NCI-H128 (cell line): Measurements from ENCODE around the gene GDF10.

ENCODE experiments used
- DNase-seq: peaks from one replicate; lab custom pipeline; 2025; ENCODE audit not compliant: unreplicated experiment; lab: John Stamatoyannopoulos, UW

The GDF10 gene

DNA sequence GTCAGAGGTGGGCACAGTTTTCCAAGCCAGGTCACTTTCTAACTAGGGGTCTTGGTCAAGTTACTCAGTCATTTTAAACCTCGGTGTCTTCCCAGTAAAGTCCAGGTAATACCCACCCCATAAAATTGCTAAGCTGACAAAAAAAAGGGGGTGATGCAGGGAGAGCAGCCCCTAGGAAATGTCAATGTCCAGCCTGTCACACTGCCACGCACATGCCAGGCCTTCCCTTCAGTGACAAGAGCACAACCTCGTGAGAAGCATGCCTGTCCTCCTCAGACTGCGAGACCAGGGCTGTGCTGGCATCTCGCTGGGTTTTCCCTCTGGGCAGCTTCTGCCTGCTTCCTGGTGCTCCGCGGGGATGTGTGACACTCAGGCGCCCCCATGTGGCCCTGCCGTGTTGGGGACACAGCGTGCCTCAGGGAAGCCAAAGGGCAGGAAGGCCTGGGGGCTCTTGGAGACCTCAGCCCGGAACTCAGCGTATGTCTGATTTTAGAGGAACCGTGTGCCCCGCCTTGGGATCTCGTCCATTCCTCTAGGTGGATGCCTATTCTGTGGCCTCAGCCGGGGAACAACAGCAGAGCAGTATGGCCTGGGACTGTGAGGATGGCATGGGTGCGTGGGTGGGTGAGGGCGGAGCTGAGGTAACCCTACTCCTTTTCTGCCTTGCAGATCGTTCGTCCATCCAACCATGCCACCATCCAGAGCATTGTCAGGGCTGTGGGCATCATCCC, 12.1 kb downstream of the GDF10 start:
- peak; percentile 0 for DNase-seq

- DNase-seq = no peak
Measured at GRCh38 chr10:47312663-47312995, 12.6 kb downstream of the GDF10 start.

DNA sequence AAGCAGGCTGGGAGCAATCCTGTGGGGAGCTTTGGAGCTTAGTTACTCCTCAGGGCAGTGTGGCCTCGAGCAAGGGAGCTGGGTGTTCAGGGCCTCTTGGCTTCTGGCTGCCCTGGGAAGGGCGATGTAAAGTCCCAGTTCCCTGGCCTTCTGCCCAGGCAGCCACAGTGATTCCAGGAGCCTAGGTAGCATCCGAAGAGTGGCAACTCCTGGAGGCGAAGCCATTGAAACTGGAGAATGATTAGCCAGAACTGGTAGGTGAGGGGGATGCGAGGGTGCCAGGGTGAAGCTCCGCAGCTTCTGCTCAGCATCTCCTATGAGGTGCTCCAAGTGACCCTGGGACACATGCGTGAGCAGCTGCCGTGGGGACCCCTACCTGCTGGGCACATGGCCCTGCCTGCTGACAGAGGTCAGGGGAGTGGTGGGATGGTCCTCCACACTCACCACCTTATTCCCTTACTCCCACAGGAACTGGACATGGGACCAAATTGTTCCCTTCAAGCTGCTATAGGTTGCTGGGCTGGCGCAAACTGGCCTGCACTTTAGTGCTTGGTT, 14.5 kb downstream of the GDF10 start:
- no peak for DNase-seq

- no peak for DNase-seq
Measured at GRCh38 chr10:47315421-47315820, 15.4 kb downstream of the GDF10 start.

DNA sequence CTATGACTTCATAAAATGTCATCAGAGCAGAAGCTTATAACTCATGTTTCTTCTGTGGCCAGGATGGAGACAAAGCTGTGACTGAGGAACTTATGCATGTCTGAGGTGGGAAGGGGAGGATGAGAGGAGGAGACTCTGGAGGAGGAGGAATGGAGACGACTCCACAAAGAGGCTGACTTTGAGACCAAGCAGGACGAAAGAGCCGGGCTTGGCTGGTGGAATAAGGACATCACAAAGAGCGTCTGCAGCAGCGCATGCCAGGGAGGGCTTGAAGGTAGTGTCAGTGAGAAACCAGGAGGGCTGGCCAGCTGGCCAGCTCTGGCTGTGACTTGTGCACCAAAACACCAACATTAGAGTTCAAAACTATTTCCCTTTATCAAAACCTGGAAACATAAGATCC, 16.1 kb downstream of the GDF10 start:
- no peak for DNase-seq

GRCh38 chr10:47317251-47317650, 17.3 kb downstream of the GDF10 start:
- no peak for DNase-seq

GRCh38 chr10:47318706-47319105, 18.7 kb downstream of the GDF10 start:
- DNase-seq = no peak

- no peak for DNase-seq
Measured at GRCh38 chr10:47319784-47320183, 19.8 kb downstream of the GDF10 start.

DNA sequence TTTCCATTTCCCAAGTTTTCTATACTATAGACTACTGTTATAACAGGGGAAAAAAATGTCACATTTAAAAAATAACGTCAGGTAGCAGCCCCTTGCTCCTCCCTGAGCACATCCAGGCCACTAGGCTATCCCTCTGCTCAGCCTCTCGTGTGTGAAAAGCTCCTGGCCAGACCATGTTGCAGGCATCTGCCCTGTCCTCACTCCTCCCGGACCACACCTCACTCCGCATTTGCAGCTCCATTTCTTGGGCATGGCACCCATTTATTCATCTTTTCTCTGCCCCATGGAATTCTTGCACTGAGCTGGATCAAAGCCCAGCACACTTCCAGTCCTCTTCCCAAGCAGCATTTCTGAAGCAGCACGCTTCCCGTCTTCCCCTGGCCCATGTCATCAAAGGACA, 20.8 kb downstream of the GDF10 start:
- DNase-seq = no peak

DNA sequence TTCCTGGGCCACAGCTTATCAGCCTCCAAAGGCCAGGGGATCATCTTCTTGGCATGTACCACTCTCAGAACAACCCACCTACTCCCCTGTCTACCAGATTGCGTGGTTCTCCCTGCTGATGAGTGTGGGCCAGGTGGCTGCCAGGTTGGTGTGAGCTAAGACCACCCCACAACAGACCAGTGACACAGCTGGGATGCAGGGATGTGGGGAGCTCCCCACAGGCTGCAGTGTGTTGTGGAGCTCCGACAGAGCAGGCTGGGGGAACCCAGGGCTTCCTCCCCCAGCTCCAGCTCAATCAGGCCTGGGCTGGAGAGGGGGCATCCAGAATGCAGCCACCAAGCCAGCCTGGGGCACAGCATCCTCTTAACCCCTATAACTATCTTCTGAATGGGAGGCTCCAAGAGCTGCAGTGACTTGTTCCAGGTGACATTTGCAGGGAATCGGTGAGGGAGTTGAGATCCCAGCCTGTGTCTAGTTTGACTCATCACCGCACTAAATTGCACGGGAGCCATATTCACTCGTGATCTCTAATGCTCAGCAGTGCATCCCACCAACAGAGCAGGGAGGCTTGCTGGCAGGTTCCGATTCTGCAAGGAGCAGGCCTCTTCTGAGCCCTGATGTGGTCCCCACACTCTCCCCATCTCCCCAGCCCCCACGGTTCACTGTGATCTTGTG, 21.7 kb downstream of the GDF10 start:
- no peak for DNase-seq

- DNase-seq = no peak
Measured at GRCh38 chr10:47322300-47323061, 22.5 kb downstream of the GDF10 start, which contains the start of gene GDF2. Gene GDF2, plus strand, starts transcription at chr10:47322454. Its CDS starts 215 bp downstream, at chr10:47322669.

- no peak for DNase-seq
Measured at GRCh38 chr10:47323087-47323486, 23.1 kb downstream of the GDF10 start.

GRCh38 chr10:47323636-47324296, 23.8 kb downstream of the GDF10 start:
- DNase-seq = no peak

DNA sequence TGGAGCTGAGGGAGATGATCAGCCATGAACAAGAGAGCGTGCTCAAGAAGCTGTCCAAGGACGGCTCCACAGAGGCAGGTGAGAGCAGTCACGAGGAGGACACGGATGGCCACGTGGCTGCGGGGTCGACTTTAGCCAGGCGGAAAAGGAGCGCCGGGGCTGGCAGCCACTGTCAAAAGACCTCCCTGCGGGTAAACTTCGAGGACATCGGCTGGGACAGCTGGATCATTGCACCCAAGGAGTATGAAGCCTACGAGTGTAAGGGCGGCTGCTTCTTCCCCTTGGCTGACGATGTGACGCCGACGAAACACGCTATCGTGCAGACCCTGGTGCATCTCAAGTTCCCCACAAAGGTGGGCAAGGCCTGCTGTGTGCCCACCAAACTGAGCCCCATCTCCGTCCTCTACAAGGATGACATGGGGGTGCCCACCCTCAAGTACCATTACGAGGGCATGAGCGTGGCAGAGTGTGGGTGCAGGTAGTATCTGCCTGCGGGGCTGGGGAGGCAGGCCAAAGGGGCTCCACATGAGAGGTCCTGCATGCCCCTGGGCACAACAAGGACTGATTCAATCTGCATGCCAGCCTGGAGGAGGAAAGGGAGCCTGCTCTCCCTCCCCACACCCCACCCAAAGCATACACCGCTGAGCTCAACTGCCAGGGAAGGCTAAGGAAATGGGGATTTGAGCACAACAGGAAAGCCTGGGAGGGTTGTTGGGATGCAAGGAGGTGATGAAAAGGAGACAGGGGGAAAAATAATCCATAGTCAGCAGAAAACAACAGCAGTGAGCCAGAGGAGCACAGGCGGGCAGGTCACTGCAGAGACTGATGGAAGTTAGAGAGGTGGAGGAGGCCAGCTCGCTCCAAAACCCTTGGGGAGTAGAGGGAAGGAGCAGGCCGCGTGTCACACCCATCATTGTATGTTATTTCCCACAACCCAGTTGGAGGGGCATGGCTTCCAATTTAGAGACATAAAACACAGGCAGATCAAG, 25.6 kb downstream of the GDF10 start:
- no peak for DNase-seq

DNA sequence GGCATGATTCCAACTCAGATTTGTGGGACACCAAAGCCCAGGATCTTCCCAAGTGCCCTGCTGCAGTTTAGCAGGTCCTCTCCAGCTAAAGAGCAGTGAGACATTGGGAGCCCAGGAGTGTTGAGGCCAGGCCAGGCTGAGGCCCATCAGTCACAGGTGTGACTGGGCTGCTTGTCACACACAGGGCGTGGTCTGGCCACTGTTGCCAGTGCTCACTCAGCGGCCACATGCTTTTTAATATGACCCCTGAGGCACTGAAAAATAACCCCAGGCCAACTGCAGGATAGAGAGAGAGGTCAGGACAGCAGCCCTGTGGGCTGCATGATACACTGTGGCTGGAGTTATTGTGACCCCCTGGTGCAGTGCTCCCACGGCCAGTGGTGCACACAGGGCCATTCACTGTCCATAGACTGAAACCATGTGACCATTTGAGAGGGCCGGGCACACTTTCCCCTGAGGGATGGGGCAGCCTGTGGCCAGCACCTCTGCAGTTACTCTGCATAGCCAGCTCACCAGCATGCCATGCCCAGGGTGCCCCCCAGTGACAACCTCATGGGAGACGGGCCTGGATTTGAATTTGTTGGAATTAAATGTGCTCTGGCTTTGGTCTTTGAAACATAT, 26.4 kb downstream of the GDF10 start:
- no peak for DNase-seq

DNA sequence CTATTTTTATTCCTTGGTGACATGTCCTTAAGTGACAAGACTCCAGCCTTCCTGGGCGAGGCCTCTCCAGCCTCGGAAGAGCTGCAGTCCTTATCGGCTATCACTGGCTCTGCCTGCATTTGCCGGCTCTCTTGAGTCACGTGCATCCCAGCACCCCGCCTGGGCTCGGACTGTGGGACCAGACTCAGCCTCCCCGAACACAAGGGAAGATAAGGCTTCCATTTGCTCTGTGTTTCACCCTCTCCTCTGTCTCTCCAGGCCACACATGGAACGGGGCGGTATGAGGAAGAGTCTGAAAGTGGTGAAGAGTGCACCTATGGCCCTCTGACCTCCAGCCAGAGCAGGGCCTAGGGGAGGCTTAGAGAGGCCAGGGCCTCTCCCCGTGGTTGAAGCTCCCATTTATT, 26.9 kb downstream of the GDF10 start:
- no peak for DNase-seq

- no peak for DNase-seq
Measured at GRCh38 chr10:47329855-47330254, 29.9 kb downstream of the GDF10 start.

- DNase-seq = no peak
Measured at GRCh38 chr10:47330366-47330765, 30.4 kb downstream of the GDF10 start.

- no peak for DNase-seq
Measured at GRCh38 chr10:47330804-47331203, 30.8 kb downstream of the GDF10 start.

GRCh38 chr10:47331491-47331890, 31.5 kb downstream of the GDF10 start:
- DNase-seq = no peak
